Measurements from ENCODE around the gene HBEGF.

DNA sequence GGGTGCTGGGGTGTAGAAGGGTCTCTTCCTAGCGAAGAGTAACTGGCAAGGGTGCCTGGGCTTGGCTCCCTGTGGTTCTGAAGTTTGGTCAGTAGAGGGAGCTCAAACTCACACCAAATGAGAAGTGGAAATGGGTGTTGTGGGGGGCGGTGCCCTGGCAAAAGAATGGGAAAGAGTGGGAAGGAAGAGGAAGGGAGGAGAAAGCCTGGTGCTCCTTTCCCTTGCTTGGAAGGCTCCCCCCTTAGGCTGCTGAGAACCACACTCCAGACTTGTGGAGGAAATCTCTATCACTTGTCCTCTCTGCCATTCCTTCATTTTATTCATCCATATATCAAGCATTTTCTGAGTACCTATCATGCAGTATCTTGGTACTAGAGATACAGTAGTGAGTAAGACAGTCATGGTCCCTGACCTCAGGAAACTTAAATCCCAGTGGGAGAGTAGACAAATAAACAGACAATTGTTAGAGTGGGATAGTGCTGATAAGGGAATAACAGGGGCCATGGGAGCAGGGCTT is 26.6 kb upstream of the HBEGF start:
- no peak for TF ChIP-seq ZNF462 (CRISPR knock-in tag; IDR thresholded peaks at IDR 0.05)
- TF ChIP-seq, protein P1, sequence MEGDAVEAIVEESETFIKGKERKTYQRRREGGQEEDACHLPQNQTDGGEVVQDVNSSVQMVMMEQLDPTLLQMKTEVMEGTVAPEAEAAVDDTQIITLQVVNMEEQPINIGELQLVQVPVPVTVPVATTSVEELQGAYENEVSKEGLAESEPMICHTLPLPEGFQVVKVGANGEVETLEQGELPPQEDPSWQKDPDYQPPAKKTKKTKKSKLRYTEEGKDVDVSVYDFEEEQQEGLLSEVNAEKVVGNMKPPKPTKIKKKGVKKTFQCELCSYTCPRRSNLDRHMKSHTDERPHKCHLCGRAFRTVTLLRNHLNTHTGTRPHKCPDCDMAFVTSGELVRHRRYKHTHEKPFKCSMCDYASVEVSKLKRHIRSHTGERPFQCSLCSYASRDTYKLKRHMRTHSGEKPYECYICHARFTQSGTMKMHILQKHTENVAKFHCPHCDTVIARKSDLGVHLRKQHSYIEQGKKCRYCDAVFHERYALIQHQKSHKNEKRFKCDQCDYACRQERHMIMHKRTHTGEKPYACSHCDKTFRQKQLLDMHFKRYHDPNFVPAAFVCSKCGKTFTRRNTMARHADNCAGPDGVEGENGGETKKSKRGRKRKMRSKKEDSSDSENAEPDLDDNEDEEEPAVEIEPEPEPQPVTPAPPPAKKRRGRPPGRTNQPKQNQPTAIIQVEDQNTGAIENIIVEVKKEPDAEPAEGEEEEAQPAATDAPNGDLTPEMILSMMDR (conservative IDR thresholded peaks at IDR 0.05; ENCODE audit: low read depth in 2 of 2): peak; percentile 72 to 94
- TF ChIP-seq EZH2phosphoT487 (IDR thresholded peaks at IDR 0.05; ENCODE audit: unreplicated experiment): no peak
- no peak for TF ChIP-seq CREB1 (CRISPR knock-in tag; IDR thresholded peaks at IDR 0.05; ENCODE audit: low read depth)
- no peak for TF ChIP-seq EZH2 (IDR thresholded peaks at IDR 0.05; ENCODE audit: low read depth, unreplicated experiment)
- TF ChIP-seq POLR2AphosphoS5 (IDR thresholded peaks at IDR 0.05; ENCODE audit: low read depth): no peak
- no peak for TF ChIP-seq JUNB (IDR thresholded peaks at IDR 0.05; ENCODE audit: unreplicated experiment)
- TF ChIP-seq STAT1 (IDR thresholded peaks at IDR 0.05; ENCODE audit: unreplicated experiment): no peak
- TF ChIP-seq, protein P2, sequence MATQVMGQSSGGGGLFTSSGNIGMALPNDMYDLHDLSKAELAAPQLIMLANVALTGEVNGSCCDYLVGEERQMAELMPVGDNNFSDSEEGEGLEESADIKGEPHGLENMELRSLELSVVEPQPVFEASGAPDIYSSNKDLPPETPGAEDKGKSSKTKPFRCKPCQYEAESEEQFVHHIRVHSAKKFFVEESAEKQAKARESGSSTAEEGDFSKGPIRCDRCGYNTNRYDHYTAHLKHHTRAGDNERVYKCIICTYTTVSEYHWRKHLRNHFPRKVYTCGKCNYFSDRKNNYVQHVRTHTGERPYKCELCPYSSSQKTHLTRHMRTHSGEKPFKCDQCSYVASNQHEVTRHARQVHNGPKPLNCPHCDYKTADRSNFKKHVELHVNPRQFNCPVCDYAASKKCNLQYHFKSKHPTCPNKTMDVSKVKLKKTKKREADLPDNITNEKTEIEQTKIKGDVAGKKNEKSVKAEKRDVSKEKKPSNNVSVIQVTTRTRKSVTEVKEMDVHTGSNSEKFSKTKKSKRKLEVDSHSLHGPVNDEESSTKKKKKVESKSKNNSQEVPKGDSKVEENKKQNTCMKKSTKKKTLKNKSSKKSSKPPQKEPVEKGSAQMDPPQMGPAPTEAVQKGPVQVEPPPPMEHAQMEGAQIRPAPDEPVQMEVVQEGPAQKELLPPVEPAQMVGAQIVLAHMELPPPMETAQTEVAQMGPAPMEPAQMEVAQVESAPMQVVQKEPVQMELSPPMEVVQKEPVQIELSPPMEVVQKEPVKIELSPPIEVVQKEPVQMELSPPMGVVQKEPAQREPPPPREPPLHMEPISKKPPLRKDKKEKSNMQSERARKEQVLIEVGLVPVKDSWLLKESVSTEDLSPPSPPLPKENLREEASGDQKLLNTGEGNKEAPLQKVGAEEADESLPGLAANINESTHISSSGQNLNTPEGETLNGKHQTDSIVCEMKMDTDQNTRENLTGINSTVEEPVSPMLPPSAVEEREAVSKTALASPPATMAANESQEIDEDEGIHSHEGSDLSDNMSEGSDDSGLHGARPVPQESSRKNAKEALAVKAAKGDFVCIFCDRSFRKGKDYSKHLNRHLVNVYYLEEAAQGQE (IDR thresholded peaks at IDR 0.05; ENCODE audit: unreplicated experiment): no peak

All from GM23338 (cell line).